A549 treated with DMSO at 1 μM for 4 hours (cell line): ENCODE measurements around the gene XBP1. TPM values are rescaled to one million over a fixed set of nuclear protein-coding genes. Genes with fewer than 3 reads are reported as not detected.

Experiments
- total RNA-seq: library from RNA; stranded (reverse); fragments of 200-300 nt; extraction: Qiagen RNA extraction; gene quantifications from 5 replicates; pipeline ENCODE4 v1.2.3, GENCODE V29; 2022; ENCODE audit warnings: low read depth

The XBP1 gene
- total RNA-seq: 40.5 to 55.6 TPM (median 55.0 TPM) in 5 replicates

GRCh38 chr22:28800308-28801041 lies at the start of gene XBP1:
TSS of gene XBP1 (minus strand) at chr22:28800569.

GRCh38 chr22:28772633-28773460 lies 27.5 kb downstream of the XBP1 start, which contains the start of gene CCDC117:
TSS of gene CCDC117 (plus strand) at chr22:28772695. CDS start at chr22:28772850, 155 bp downstream.

Other genes with a start within 250 kb of the XBP1 start
- 1.7 to 4.2 TPM (median 3.2 TPM) in 5 replicates for gene TTC28, start 120.7 kb downstream of the XBP1 start, total RNA-seq
- gene CHEK2, start 58.7 kb downstream of the XBP1 start, total RNA-seq: 8.2 to 11.0 TPM (median 9.2 TPM) in 5 replicates
- gene HSCB, start 58.5 kb downstream of the XBP1 start, total RNA-seq: 10.3 to 13.8 TPM (median 12.2 TPM) in 5 replicates
- gene CCDC117, start 27.9 kb downstream of the XBP1 start, total RNA-seq: 10.1 to 14.6 TPM (median 13.2 TPM) in 5 replicates
- 5.6 to 6.9 TPM (median 6.3 TPM) in 5 replicates for gene ZNRF3, start 83.0 kb upstream of the XBP1 start, total RNA-seq